NCI-H748 (cell line): Measurements from ENCODE around the gene ESRRB.
A peak's percentile ranks its signal among the peaks of the same experiment; 100 is the strongest.

ENCODE experiments used
- DNase-seq: peaks from one replicate; lab custom pipeline; 2025; ENCODE audit not compliant: unreplicated experiment; lab: John Stamatoyannopoulos, UW

The ESRRB gene

GRCh38 chr14:76405627-76406026 is 29.7 kb downstream of the ESRRB start:
- no peak for DNase-seq

- no peak for DNase-seq
These were observed 31.7 kb downstream of the ESRRB start for GRCh38 chr14:76407449-76408150.

- no peak for DNase-seq
These were observed 32.9 kb downstream of the ESRRB start for GRCh38 chr14:76408877-76409276.

- DNase-seq: no peak
These were observed 36.6 kb downstream of the ESRRB start for GRCh38 chr14:76412501-76412900.

- no peak for DNase-seq
These were observed 37.4 kb downstream of the ESRRB start for GRCh38 chr14:76413106-76413961.

- DNase-seq: peak; percentile 52
These were observed 38.1 kb downstream of the ESRRB start for GRCh38 chr14:76413962-76414600.

- no peak for DNase-seq
These were observed 43.5 kb downstream of the ESRRB start for GRCh38 chr14:76419399-76419798.

GRCh38 chr14:76420827-76421226 is 44.9 kb downstream of the ESRRB start:
- DNase-seq: no peak

- no peak for DNase-seq
These were observed 45.7 kb downstream of the ESRRB start for GRCh38 chr14:76421662-76422061.

- no peak for DNase-seq
These were observed 46.7 kb downstream of the ESRRB start for GRCh38 chr14:76422662-76423061.

GRCh38 chr14:76423534-76423933 is 47.6 kb downstream of the ESRRB start:
- no peak for DNase-seq

- no peak for DNase-seq
These were observed 48.4 kb downstream of the ESRRB start for GRCh38 chr14:76424359-76424758.

GRCh38 chr14:76426161-76426696 is 50.3 kb downstream of the ESRRB start:
- no peak for DNase-seq

GRCh38 chr14:76428611-76429010 is 52.7 kb downstream of the ESRRB start:
- DNase-seq: no peak

GRCh38 chr14:76430017-76430416 is 54.1 kb downstream of the ESRRB start:
- DNase-seq: no peak

- no peak for DNase-seq
These were observed 54.6 kb downstream of the ESRRB start for GRCh38 chr14:76430475-76430980.

GRCh38 chr14:76431538-76431937 is 55.6 kb downstream of the ESRRB start:
- DNase-seq: no peak

- no peak for DNase-seq
These were observed 57.2 kb downstream of the ESRRB start for GRCh38 chr14:76432827-76433752.

GRCh38 chr14:76434220-76434619 is 58.3 kb downstream of the ESRRB start:
- DNase-seq: no peak

- no peak for DNase-seq
These were observed 63.4 kb downstream of the ESRRB start for GRCh38 chr14:76439237-76439775.
